Measurements from ENCODE around the gene ZCWPW2.

Gene ZCWPW2

GRCh38 chr3:28476194-28476593 lies 127.7 kb downstream of the ZCWPW2 start:
- Histone ChIP-seq H3K4me1 (ENCODE audit: insufficient read depth, low read length) (no peaks in the 10 kb centered on the region), H3K9me3 (ENCODE audit: control insufficient read depth, insufficient read depth, low read length) (no peaks in the 10 kb centered on the region), H3K9ac (ENCODE audit: low read depth, low read length) (no peak overlapping the region), H3K36me3 (ENCODE audit: insufficient read depth, low read length) (no peaks in the 10 kb centered on the region)

DNA sequence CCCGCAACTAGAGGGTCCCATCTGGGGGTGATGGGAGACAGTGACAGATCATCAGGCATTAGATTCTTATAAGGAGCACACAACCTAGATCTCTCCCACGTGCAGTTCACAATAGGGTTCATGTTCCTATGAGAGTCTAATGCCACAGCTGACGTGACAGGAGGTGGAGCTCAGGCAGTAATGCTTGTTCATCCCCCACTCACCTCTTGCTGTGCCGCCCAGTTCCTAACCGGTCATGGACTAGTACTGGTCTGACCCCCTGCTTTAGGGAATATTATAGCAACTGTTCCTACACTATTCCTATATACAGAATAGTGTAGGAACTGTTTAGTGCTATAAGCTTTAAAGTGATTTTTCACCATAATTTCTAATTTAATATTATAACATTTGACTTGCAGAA lies 128.2 kb downstream of the ZCWPW2 start:
- H3K4me1 ChIP-seq (ENCODE audit: insufficient read depth, low read length), result no peaks in the 10 kb centered on the region
- H3K9me3 ChIP-seq (ENCODE audit: control insufficient read depth, insufficient read depth, low read length), result no peaks in the 10 kb centered on the region
- no peaks in the 10 kb centered on the region for H3K36me3 ChIP-seq (ENCODE audit: insufficient read depth, low read length)
- H3K9ac ChIP-seq (ENCODE audit: low read depth, low read length), result no peak overlapping the region

- H3K9ac ChIP-seq (ENCODE audit: low read depth, low read length), result no peak overlapping the region
- H3K9me3 ChIP-seq (ENCODE audit: control insufficient read depth, insufficient read depth, low read length), result peaks cover 3% of the 10 kb centered on the region; the same call in 1 of the 2 replicates
- H3K4me1 ChIP-seq (ENCODE audit: insufficient read depth, low read length), result no peaks in the 10 kb centered on the region
- no peaks in the 10 kb centered on the region for H3K36me3 ChIP-seq (ENCODE audit: insufficient read depth, low read length)
Measured at GRCh38 chr3:28485164-28485563, 136.6 kb downstream of the ZCWPW2 start.

- H3K36me3 ChIP-seq (ENCODE audit: insufficient read depth, low read length), result no peaks in the 10 kb centered on the region
- H3K4me1 ChIP-seq (ENCODE audit: insufficient read depth, low read length), result no peaks in the 10 kb centered on the region; the same call in 1 of the 2 replicates
- no peak overlapping the region for H3K9ac ChIP-seq (ENCODE audit: low read depth, low read length)
- no peaks in the 10 kb centered on the region for H3K9me3 ChIP-seq (ENCODE audit: control insufficient read depth, insufficient read depth, low read length)
Measured at GRCh38 chr3:28495301-28495700, 146.8 kb downstream of the ZCWPW2 start.

DNA sequence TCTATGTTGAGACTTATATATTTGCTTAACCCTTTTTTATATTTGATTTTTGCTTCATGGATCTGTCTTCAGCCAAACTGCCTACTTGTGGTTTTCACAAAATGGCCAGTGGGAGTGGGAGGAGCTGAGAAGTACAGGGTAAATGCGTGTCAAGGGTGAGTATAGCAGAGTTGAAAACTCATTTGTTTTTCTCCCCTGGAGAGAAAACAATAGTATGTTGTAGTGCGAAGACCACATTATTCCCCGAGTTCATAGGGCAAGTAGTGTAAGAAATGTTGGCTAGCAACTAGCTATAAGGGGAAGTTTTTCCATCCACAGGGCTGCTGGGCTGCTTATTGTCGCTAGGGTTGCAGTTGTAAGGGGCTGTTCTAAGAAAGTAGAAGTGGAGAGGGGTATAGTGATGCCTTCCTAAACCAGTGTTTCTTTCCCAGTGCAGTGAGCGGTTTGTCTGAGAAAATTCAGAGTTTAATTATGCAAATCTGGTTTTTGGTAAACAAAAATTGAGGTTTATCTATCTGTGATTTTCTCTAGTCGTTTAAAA lies 153.9 kb downstream of the ZCWPW2 start:
- Histone ChIP-seq H3K9me3 (ENCODE audit: control insufficient read depth, insufficient read depth, low read length) (no peaks in the 10 kb centered on the region), H3K36me3 (ENCODE audit: insufficient read depth, low read length) (no peaks in the 10 kb centered on the region), H3K4me1 (ENCODE audit: insufficient read depth, low read length) (peaks cover 10% of the 10 kb centered on the region; the same call in 1 of the 2 replicates), H3K9ac (ENCODE audit: low read depth, low read length) (no peak overlapping the region)

GRCh38 chr3:28504976-28505375 lies 156.5 kb downstream of the ZCWPW2 start:
- no peaks in the 10 kb centered on the region for H3K9me3 ChIP-seq (ENCODE audit: control insufficient read depth, insufficient read depth, low read length)

GRCh38 chr3:28521663-28522062 lies 173.1 kb downstream of the ZCWPW2 start:
- no peaks in the 10 kb centered on the region for H3K36me3 ChIP-seq (ENCODE audit: insufficient read depth, low read length)
- H3K4me1 ChIP-seq (ENCODE audit: insufficient read depth, low read length), result no peaks in the 10 kb centered on the region
- no peaks in the 10 kb centered on the region; the same call in 1 of the 2 replicates for H3K9me3 ChIP-seq (ENCODE audit: control insufficient read depth, insufficient read depth, low read length)
- no peak overlapping the region for H3K9ac ChIP-seq (ENCODE audit: low read depth, low read length)

More at GRCh38 chr3:28504976-28505375, 156.5 kb downstream of the ZCWPW2 start:
- Histone ChIP-seq H3K36me3 (ENCODE audit: insufficient read depth, low read length) (no peaks in the 10 kb centered on the region), H3K4me1 (ENCODE audit: insufficient read depth, low read length) (peaks cover 10% of the 10 kb centered on the region; the same call in 1 of the 2 replicates), H3K9ac (ENCODE audit: low read depth, low read length) (no peak overlapping the region)

DNA sequence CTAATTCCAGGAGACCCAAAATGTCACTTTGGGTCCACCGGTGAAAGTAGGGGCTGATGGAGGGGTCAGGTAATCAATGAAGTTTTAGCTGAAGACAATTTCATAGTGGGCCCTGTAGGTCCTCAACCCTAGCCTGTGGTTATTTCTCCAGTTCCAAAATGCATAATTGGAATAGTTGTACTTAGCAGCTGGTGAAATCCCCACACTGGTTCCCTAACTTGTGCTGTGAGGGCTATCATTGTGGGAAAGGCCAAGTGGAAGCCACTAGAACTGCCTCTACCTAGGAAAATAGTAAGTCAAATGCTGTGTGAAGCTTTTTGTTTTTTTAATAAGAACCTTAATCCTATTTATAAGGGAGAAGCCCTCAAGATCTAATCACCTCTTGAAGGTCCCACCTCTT lies 193.8 kb downstream of the ZCWPW2 start:
- no peak overlapping the region for H3K9ac ChIP-seq (ENCODE audit: low read depth, low read length)
- H3K9me3 ChIP-seq (ENCODE audit: control insufficient read depth, insufficient read depth, low read length), result no peaks in the 10 kb centered on the region
- H3K4me1 ChIP-seq (ENCODE audit: insufficient read depth, low read length), result no peaks in the 10 kb centered on the region
- H3K36me3 ChIP-seq (ENCODE audit: insufficient read depth, low read length), result no peaks in the 10 kb centered on the region

GRCh38 chr3:28544236-28544635 lies 195.7 kb downstream of the ZCWPW2 start:
- H3K36me3 ChIP-seq (ENCODE audit: insufficient read depth, low read length), result no peaks in the 10 kb centered on the region
- no peak overlapping the region for H3K9ac ChIP-seq (ENCODE audit: low read depth, low read length)
- no peaks in the 10 kb centered on the region for H3K4me1 ChIP-seq (ENCODE audit: insufficient read depth, low read length)
- no peaks in the 10 kb centered on the region for H3K9me3 ChIP-seq (ENCODE audit: control insufficient read depth, insufficient read depth, low read length)

- Histone ChIP-seq H3K36me3 (ENCODE audit: insufficient read depth, low read length) (no peaks in the 10 kb centered on the region), H3K9ac (ENCODE audit: low read depth, low read length) (no peak overlapping the region), H3K4me1 (ENCODE audit: insufficient read depth, low read length) (no peaks in the 10 kb centered on the region), H3K9me3 (ENCODE audit: control insufficient read depth, insufficient read depth, low read length) (no peaks in the 10 kb centered on the region)
Measured at GRCh38 chr3:28544831-28545230, 196.3 kb downstream of the ZCWPW2 start.

DNA sequence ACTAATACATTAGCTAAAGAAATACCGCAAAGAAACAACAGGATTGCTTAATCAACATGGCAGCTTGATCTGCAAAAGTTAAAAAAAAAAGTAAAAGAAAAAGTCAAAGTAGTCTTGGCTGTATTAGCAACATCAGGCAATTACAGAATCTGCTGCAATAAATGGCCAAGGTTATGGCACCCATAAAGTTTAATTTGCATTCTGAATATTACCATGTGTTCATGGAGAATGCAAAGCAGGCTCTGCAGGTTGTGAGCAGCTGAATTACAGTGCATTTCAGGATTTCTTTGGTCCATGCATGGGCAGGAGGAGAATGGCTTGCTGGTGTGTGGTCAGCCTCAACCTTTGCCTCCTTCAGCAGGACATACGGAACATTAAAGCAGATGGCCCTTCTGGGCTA lies 199.2 kb downstream of the ZCWPW2 start:
- Histone ChIP-seq H3K9me3 (ENCODE audit: control insufficient read depth, insufficient read depth, low read length) (no peaks in the 10 kb centered on the region), H3K36me3 (ENCODE audit: insufficient read depth, low read length) (no peaks in the 10 kb centered on the region), H3K9ac (ENCODE audit: low read depth, low read length) (no peak overlapping the region), H3K4me1 (ENCODE audit: insufficient read depth, low read length) (no peaks in the 10 kb centered on the region)

DNA sequence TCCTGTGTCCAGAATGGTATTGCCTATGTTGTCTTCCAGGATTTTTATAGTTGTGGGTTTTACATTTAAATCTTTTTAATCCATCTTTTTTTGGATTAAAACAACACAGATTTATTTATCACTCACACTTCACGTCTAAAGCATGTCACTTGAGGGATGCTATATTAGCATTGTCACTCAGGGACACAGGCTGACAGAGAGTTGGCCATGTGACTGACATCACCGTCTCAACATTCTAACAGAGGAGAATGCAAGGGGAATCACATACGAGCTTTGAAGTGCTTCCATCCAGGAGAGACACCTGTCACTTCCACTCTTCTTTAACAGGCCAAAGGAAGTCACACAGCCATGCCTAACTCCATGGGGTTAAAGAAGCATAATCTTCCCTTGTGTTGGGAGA lies 204.7 kb downstream of the ZCWPW2 start:
- no peaks in the 10 kb centered on the region for H3K4me1 ChIP-seq (ENCODE audit: insufficient read depth, low read length)
- H3K9ac ChIP-seq (ENCODE audit: low read depth, low read length), result no peak overlapping the region
- H3K36me3 ChIP-seq (ENCODE audit: insufficient read depth, low read length), result no peaks in the 10 kb centered on the region
- no peaks in the 10 kb centered on the region for H3K9me3 ChIP-seq (ENCODE audit: control insufficient read depth, insufficient read depth, low read length)

DNA sequence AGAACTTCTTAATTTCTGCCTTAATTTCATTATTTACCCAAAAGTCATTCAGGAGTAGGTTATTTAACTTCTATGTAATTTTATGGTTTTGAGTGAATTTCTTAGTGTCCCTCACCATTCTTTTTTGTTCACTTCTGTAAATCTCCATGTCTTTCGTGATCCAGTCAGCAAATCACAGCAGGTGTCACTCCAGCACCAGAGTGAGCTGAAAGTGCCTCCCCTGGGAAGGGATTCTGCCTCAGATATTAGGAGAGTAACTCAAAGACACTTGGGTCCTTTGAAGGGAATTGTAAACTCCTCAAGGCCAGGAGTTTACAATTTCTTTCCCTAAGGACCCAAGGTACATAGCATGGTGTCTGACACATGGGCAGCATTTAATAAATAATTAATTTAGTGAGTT lies 207.7 kb downstream of the ZCWPW2 start:
- no peaks in the 10 kb centered on the region for H3K4me1 ChIP-seq (ENCODE audit: insufficient read depth, low read length)
- no peaks in the 10 kb centered on the region for H3K36me3 ChIP-seq (ENCODE audit: insufficient read depth, low read length)
- no peak overlapping the region for H3K9ac ChIP-seq (ENCODE audit: low read depth, low read length)
- H3K9me3 ChIP-seq (ENCODE audit: control insufficient read depth, insufficient read depth, low read length), result no peaks in the 10 kb centered on the region

DNA sequence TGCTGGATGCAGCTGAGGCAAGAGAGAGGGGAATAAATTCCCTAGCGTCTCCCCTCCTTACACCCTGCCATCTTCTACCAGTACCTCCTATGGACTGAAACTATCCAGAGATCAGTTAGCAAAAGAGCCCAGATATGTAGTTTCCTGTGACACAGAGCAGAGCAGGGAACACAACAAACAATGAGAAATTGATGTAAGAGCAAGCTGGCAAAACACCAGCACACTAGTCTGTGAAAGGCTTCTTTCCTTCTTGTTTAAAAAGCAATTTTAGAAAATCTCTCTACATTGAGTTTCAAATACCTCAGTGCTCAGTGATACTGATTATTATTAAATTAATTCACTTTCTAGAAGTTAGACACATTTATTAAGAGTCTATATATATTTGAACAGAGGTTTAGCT lies 215.7 kb downstream of the ZCWPW2 start:
- Histone ChIP-seq H3K9ac (ENCODE audit: low read depth, low read length) (no peak overlapping the region), H3K36me3 (ENCODE audit: insufficient read depth, low read length) (no peaks in the 10 kb centered on the region), H3K9me3 (ENCODE audit: control insufficient read depth, insufficient read depth, low read length) (no peaks in the 10 kb centered on the region), H3K4me1 (ENCODE audit: insufficient read depth, low read length) (no peaks in the 10 kb centered on the region)

- no peaks in the 10 kb centered on the region for H3K4me1 ChIP-seq (ENCODE audit: insufficient read depth, low read length)
Measured at GRCh38 chr3:28569357-28569756, 220.8 kb downstream of the ZCWPW2 start.

DNA sequence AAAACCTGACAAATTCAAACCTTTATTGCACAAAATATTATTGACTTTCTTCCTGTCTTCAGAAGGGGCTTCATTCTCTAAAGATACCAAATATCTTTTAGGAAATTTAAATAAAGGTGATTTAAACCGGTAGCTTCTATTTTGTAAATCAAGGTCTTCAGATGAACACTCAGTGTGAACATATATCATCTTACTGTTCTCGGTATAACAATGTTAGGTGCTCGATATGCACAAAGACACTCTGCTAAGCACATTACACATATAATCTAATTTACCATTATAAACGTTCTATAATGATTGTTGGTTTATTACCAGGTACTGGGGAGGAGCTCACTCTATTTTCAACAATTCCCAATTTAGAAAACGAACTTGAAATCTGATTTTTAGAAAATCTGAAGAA lies 225.5 kb downstream of the ZCWPW2 start:
- H3K9ac ChIP-seq (ENCODE audit: low read depth, low read length), result no peak overlapping the region
- H3K36me3 ChIP-seq (ENCODE audit: insufficient read depth, low read length), result no peaks in the 10 kb centered on the region

More at GRCh38 chr3:28569357-28569756, 220.8 kb downstream of the ZCWPW2 start:
- no peaks in the 10 kb centered on the region for H3K36me3 ChIP-seq (ENCODE audit: insufficient read depth, low read length)
- H3K9ac ChIP-seq (ENCODE audit: low read depth, low read length), result no peak overlapping the region
- no peaks in the 10 kb centered on the region for H3K9me3 ChIP-seq (ENCODE audit: control insufficient read depth, insufficient read depth, low read length)

More for the DNA sequence above, 225.5 kb downstream of the ZCWPW2 start:
- Histone ChIP-seq H3K4me1 (ENCODE audit: insufficient read depth, low read length) (no peaks in the 10 kb centered on the region; the same call in 1 of the 2 replicates), H3K9me3 (ENCODE audit: control insufficient read depth, insufficient read depth, low read length) (no peaks in the 10 kb centered on the region)
